LNCaP clone FGC (cell line): ENCODE data around the gene CYBC1.

ENCODE experiments used
- DNase-seq: peaks from one replicate; pipeline ENCODE4 v3.0.0-alpha.2; 2011; ENCODE audit warnings: low read depth
- H3K4me3 ChIP-seq: 2 replicates; pipeline ENCODE4 v1.5.1; 2011; ENCODE audit warnings: mild to moderate bottlenecking, low read depth, low read length, control low read depth
- TF ChIP-seq, protein P1 (sequence below): IDR thresholded peaks from 2 replicates; pipeline ENCODE4 v1.5.1; 2012; ENCODE audit warnings: mild to moderate bottlenecking; ENCODE audit not compliant: control insufficient read depth, insufficient read depth; ENCODE audit errors: extremely low read depth

Gene CYBC1

GRCh38 chr17:82406131-82406671 is 44.4 kb downstream of the CYBC1 start:
- no peak for DNase-seq
- H3K4me3 ChIP-seq: no peak overlapping the region
- TF ChIP-seq, protein P1, sequence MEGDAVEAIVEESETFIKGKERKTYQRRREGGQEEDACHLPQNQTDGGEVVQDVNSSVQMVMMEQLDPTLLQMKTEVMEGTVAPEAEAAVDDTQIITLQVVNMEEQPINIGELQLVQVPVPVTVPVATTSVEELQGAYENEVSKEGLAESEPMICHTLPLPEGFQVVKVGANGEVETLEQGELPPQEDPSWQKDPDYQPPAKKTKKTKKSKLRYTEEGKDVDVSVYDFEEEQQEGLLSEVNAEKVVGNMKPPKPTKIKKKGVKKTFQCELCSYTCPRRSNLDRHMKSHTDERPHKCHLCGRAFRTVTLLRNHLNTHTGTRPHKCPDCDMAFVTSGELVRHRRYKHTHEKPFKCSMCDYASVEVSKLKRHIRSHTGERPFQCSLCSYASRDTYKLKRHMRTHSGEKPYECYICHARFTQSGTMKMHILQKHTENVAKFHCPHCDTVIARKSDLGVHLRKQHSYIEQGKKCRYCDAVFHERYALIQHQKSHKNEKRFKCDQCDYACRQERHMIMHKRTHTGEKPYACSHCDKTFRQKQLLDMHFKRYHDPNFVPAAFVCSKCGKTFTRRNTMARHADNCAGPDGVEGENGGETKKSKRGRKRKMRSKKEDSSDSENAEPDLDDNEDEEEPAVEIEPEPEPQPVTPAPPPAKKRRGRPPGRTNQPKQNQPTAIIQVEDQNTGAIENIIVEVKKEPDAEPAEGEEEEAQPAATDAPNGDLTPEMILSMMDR: no peak

DNA sequence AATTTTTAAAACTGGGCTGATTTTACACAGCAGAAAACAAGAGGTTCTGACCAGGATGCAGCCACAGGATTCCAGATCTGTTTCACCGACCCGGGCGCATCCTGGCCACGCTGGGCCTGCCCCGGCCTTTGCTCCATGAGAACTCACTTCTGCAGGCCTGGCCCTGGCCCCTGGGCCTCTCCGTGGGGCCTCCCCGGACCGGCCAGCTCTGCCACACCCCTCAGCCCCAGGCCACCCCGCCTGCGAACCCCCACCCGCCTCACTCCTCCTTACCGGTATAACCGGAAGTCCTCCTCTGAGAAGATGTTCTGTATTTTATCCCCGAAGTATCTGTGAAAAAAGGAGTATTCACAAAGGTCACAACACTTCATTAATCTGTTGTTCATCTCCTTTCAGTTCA is 45.5 kb downstream of the CYBC1 start:
- H3K4me3 ChIP-seq: no peak overlapping the region
- TF ChIP-seq, protein P1: no peak
- no peak for DNase-seq

GRCh38 chr17:82403662-82404660 is 46.6 kb downstream of the CYBC1 start:
- no peak overlapping the region for H3K4me3 ChIP-seq
- TF ChIP-seq, protein P1: no peak
- no peak for DNase-seq

DNA sequence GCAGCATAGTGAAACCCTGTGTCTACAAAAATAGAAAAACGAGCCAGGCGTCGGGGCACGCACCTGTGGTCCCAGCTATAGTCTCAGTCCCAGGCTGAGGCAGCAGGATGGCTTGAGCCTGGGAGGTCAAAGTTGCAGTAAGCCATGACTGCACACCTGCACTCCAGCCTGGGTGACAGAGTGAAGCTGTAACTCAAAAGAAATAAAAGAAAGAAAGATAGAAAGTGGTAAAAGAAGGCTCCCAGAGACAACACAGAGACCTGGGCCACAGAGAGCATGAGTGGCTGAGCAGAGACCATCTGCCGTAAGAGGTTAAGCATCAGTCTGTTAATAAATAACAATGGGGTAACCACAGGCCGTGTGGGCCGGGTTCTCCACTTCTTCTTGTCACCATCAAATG is 47.7 kb downstream of the CYBC1 start:
- TF ChIP-seq, protein P1: no peak
- no peak overlapping the region for H3K4me3 ChIP-seq
- DNase-seq: no peak

DNA sequence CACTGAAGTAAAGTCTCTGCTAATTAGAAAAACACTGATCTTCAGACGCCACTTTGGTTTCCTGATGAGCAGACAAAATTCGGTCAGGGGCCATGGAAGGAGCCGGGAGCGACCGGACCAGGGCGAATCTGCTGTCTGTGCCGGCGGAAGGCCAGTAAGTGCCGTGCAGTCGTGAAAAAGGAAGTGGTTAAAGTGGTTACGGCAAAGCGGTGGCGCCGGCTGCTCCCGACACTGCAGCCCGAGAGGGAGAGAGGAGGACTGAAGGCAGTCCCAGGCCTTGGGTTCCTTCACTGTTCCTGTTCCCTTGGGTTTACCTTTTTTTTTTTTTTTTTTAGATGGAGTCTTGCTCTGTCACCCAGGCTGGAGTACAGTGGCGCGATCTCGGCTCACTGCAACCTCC is 49.7 kb downstream of the CYBC1 start:
- TF ChIP-seq, protein P1: no peak
- no peak overlapping the region for H3K4me3 ChIP-seq
- no peak for DNase-seq

- DNase-seq: no peak
- H3K4me3 ChIP-seq: no peak overlapping the region
- TF ChIP-seq, protein P1: no peak
Observed at GRCh38 chr17:82400206-82400605, 50.3 kb downstream of the CYBC1 start.
